GM12874 (cell line): Measurements from ENCODE around the gene GPR39.

ENCODE experiments used
- CTCF ChIP-seq: IDR thresholded peaks from 2 replicates; pipeline ENCODE4 v1.5.1; 2011; ENCODE audit warnings: low read depth, mild to moderate bottlenecking, control low read depth, low read length, moderate library complexity; ENCODE audit not compliant: insufficient read depth

Gene GPR39

GRCh38 chr2:132645176-132645575 is 228.6 kb downstream of the GPR39 start:
- no peak for TF ChIP-seq CTCF

- no peak for TF ChIP-seq CTCF
Measured at GRCh38 chr2:132645722-132646539, 229.3 kb downstream of the GPR39 start.

- TF ChIP-seq CTCF = no peak
Measured at GRCh38 chr2:132646540-132647108, 230.0 kb downstream of the GPR39 start.

GRCh38 chr2:132651115-132652045 is 234.8 kb downstream of the GPR39 start:
- TF ChIP-seq CTCF = no peak

GRCh38 chr2:132652474-132652873 is 235.9 kb downstream of the GPR39 start:
- TF ChIP-seq CTCF = no peak

GRCh38 chr2:132654335-132654734 is 237.7 kb downstream of the GPR39 start:
- no peak for TF ChIP-seq CTCF

GRCh38 chr2:132654968-132655367 is 238.4 kb downstream of the GPR39 start:
- TF ChIP-seq CTCF = no peak
